ENCODE results near the gene ITPR3. TPM values are rescaled to one million over a fixed set of nuclear protein-coding genes. Genes with fewer than 3 reads are reported as not detected.

The ITPR3 gene
- polyA plus RNA-seq, 5 donors, result 56.2 to 87.2 (median 77.9) TPM

GRCh38 chr6:33716379-33716778, 95.3 kb downstream of the ITPR3 start:
- DNase-seq, result no peak

GRCh38 chr6:33716890-33717632, 95.9 kb downstream of the ITPR3 start:
- no peak for DNase-seq

DNA sequence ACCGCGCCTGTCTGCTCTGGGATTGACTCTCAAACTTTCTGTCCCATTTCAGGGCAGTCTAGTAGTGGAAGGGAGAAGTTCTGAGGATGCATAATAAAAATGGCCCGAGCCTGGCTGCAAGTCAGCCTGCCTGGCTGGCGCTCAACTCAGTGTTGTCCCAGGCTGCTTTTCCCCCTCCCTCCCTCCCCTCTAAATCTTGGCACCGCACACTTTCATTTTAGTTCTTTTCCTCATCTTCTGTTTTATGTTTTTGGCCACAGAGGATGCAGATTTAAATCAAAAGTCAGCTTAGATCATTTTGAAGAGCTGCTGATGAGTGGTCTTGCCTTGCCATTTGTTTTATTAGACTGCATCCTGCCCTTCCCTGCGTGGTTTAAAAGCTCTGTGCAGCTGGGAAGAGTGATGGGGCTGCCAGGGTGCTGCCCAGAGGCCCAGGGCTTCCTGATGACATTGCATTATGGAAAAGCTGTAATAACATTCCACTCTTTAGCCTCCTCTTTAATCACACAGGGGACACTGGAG, 96.9 kb downstream of the ITPR3 start:
- DNase-seq, result peak; percentile 88 to 90

- DNase-seq, result no peak
These were observed 97.6 kb downstream of the ITPR3 start for GRCh38 chr6:33718713-33719112.

- no peak for DNase-seq
These were observed 98.3 kb downstream of the ITPR3 start for GRCh38 chr6:33719326-33719987.

- DNase-seq, result no peak
These were observed 99.9 kb downstream of the ITPR3 start for GRCh38 chr6:33720998-33721397.

- DNase-seq, result no peak
These were observed 100.4 kb downstream of the ITPR3 start for GRCh38 chr6:33721508-33721907.

DNA sequence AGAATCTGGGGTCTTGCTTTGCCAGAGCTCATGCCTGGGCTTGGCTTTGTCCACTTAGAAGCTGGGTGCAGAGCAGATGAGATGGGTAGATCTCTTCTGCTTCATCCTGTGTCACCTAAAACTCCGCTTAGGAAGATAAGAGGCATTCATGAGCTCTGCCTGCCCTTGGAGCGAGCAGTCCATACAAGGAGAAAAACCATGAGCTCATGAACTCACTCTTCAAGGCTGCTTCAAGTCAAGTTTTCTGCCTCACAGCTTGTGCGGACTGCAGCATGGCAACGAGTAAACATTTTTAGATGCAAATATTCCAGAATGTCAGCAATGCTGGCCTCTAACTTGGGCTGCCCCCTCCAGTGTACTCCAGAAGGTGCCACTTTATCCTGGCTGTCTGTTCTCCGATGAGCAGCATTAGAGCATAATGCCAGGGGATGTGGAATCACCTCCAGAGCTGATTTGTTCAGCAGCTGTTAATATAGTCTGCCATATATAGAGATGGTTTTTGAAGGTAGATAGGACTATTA, 101.0 kb downstream of the ITPR3 start:
- no peak for DNase-seq

- no peak for DNase-seq
These were observed 102.4 kb downstream of the ITPR3 start for GRCh38 chr6:33723371-33724085.

DNA sequence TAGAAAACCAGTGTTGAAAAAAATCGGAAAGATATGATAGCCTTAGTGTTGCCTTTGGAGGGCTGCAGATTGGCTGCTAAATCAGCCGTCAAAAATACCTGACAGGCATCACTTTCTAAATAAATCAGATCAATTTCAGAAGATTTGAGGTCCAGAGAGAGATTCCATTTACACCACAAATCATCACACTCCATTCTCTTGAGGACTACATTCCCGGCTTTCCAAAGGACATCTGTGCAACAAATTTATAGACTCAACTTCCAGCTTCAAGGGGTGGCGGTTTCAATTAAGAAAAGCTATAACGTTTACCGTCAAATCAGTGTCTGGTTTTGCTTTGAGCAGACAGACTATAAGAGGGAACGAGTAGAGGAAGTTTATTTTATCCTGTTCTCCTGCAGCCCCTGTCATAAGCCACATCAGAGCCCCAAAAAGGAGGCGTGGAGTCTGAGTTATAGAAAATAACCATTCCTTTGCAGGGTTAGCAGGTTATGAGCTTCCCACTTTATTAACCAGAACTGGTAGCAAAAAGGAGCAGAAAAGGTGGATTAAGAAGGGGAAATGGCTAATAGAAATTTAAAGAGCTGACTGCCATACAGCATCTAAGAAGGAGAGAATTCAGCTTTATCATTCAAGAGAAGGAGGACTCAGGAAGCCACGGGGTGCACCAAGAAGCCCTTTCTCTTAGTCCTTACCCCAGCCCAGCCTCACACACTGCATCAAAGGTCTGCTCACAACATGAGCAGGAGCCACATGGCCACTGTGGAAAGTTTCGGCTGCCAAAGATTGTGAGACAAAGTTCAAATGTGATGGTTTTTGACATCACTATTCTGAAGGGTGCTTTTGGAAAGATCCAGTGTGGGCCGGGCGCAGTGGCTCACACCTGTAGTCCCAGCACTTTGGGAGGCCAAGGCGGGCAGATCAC, 103.2 kb downstream of the ITPR3 start:
- DNase-seq, result no peak

DNA sequence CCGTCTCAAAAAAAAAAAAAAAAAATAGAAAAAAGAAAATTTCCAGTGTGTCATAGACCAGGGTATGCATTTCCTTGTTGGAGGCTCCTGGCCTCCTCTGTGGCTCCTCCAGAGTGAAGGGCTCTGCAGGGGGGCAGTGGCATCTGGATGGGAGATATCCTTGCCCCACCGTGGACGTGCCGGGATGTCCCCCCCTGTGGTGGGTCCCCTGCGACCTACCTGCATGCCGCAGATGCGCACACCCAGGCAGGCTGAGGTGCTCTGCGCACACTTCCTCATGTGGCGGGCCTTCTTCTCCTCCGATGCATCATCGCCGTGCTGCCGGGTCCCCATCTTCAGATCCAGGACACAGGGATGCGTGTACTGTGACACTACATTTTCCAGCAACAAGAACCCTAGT, 104.1 kb downstream of the ITPR3 start:
- no peak for DNase-seq

GRCh38 chr6:33725891-33726673, 105.0 kb downstream of the ITPR3 start:
- DNase-seq, result no peak

DNA sequence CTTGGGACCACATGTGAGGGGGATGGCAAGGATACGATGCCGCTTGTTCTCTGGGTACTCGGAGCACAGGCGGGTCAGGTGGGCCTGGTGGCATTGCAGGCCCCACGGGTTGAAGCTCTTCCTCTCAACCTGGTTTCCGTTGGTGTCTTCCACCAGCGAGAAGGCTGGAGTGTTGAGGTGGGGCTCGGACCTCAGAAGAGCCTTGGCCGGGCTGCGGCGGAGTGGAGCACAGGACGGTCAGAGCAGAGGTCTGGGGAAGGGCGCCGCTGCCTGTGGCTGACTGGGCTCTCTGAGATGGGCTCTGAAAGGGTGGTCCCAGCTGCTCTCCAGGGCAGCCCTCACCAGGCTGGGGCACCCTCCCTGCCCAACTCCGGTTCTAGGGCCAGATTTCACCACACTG, 105.6 kb downstream of the ITPR3 start:
- DNase-seq, result no peak

- DNase-seq, result no peak
These were observed 106.0 kb downstream of the ITPR3 start for GRCh38 chr6:33727126-33727525.

- no peak for DNase-seq
These were observed 106.8 kb downstream of the ITPR3 start for GRCh38 chr6:33727932-33728331.

DNA sequence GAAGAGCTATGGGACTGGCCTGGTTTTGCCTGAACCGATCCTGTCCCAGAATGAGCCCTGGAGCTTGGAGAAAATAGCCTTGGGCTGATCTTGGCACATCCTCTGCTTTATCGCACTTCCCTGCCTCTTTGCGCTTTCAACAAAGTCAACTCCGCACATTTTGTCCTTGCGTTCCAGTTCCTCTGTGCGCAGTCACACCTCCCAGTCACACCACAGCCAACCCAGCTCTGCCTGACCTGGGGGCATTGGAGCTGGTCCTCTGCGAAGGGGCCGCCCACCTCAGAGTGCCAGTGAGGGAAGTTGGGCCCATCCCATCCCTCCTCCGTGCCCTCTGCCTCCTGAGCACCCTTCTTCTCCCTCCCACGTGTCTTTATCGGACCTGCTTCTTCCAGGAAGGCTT, 107.3 kb downstream of the ITPR3 start:
- no peak for DNase-seq

DNA sequence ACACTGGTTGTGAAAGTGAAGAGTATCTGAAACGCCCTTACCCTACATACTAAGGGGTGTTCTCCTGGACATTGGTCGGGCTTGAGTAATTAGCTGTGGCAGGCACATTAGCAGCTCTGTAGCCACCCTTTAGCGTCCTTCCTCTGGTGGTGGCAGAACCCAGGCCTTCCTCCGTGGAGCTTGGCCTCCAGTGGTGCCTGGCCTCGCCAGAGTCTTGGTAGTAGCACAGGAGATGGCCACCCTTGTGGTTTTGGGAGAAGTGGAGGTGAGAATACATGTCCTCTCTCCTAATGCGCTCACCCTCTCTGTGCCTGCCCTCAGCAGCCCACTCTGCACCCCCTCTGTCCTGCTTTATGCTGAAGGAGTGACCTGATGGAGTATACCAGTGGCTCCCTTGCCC, 107.9 kb downstream of the ITPR3 start:
- DNase-seq, result no peak

GRCh38 chr6:33730611-33731010, 109.5 kb downstream of the ITPR3 start:
- no peak for DNase-seq

GRCh38 chr6:33731035-33731434, 109.9 kb downstream of the ITPR3 start:
- DNase-seq, result no peak

DNA sequence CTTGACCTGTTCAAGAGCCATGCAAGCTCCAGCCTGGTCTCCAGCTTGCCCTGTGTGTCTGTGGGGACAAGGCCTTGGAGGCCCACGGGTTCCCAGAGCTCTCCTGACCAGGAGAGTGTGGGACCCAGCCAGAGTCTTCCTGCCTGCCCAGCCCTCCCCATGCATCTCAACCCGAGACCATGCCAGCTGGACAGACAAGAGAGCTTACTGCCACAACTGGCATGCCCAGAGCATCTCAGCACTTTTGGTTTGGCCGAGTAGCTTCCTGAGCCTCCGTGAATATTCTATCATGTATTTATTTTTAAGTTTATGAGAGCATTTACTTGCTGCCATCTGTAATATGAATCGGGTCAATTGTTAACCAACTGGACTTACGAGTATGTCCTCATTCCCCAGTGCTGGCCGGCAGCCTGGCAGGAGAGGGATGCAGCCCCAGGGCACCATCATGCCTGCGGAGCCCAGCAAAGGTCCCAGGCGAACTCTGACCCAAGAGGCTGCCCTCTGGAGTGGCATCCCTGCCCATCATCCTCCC, 110.7 kb downstream of the ITPR3 start:
- no peak for DNase-seq

Measured in right lung (tissue), 5 donors.